Raji (cell line): Measurements from ENCODE around the gene SPOP.

Experiments used
- POLR2A ChIP-seq: IDR thresholded peaks from 2 replicates; pipeline ENCODE4 v1.6.1; 2011; ENCODE audit warnings: low read depth, low read length, control low read depth; ENCODE audit not compliant: insufficient read depth

Gene SPOP

DNA sequence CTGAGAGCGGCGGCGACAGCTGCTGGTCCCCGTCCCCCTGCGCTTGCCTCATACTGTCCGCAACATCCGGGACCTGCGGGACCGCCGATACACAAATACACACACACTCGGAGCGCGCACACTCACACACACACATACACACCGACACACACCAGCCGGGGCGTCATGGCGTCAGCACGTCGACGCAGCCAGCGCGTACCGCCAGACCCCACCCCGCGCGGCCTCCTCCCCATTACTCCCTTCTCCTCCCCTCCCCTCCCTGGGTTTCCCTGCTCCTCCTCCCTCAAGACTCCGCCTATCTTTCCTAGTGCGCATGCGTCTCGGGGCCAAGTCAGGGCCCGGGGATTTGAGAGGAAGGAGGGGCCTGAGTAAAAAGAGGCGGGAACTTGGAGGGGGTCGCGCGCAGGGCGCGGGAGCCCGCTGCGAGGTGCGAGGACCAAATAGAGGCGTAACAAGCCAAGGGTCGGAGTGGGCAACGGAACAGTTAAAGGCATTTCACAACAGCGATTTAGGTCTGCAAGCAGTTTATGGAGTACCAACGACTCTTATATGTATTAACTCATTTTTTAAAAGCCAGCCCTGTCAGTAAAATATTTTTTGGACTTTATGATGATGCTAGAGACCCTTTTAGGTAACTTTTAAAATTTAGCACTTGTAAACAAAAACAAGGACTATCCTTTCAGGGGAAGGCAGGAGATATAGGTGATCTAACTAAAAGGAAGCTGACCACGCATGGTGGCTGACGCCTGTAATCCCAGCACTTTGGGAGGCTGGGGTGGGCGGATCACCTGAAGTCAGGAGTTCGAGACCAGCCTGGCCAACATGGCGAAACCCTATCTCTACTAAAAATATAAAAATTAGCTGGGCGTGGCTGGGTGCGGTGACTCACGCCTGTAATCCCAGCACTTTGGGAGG is at the start of gene SPOP:
SPOP (minus strand) TSS at position 165 of the 915 bp plus-strand sequence. CDS start 55,287 bp downstream, outside the sequence.
- TF ChIP-seq POLR2A, result peak; percentile 69

DNA sequence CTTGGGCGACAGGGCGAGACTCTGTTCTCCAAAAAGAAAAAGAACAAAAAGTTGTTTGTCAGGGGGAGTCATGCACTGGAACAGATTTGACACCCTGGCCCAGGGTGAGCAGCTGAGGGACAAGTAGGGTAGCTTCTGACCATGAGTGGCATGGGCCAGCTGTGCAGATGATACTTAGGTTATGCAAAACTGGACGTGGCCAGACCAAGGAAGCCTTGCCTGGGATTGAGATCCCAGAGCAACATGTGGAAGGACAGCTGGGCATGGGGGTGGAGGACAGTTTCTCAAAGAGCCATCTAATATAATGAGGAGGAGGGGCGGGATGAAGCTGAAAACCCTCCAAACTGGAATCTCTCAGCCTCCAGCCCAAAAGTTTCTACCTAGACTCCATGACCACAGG is 49.5 kb upstream of the SPOP start:
- no peak for TF ChIP-seq POLR2A

GRCh38 chr17:49725452-49726130 is 47.7 kb upstream of the SPOP start:
- TF ChIP-seq POLR2A, result no peak

GRCh38 chr17:49723423-49723822 is 45.5 kb upstream of the SPOP start:
- no peak for TF ChIP-seq POLR2A

GRCh38 chr17:49722066-49722465 is 44.2 kb upstream of the SPOP start:
- no peak for TF ChIP-seq POLR2A

DNA sequence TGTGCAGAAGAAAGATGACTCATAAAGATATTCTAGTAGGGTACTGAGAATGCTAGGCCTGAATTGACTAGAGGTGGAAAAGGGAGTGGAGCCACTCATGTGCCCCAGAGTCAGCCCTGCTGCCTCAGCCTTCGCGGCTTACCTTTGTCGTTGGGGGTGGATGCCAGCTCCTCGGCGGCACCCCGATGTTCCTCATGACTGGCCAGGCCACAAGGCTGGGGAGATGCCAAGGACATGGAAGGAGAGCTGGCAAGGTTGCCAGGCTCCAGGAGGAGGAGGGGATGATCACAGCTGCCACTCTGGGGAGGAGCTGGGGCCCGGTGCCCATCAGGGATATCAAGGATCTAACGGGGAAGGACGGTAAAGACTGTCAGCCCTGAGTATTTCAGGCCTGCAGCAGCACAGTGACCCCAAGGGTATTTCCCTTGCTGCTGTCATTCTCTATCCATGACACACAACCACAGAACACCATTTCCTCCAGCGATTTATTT is 39.5 kb upstream of the SPOP start:
- TF ChIP-seq POLR2A, result no peak

DNA sequence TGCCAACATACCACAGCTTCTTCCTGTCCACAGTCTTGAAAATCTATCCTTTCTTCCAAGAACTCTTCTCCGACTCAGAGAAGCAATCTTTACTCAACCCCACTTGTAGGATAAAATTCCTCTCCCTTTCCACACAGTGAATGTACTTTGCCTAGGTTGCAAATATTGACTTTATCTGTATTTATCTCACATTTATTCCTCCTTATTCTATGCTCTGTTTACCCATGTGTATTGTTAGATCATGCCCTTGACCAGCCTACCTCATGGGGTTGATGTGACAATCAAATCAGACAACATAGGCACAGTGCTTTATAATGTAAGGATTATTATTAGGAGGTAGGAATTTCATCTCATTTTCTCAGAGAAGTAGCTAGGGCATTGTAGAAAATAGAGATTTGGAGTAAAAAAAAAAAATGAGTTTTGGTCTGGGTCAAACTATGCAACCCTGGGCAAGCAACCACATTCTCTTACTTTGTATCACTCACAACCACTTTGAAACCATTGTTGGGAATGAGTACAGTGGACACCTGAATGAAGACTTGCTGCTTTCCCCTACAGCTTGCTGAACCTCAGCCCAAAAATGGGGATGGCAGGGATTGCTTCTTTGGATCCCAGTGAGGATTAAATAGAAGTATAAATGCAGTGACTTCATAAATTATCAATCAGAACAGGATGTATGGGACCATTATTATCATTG is 38.9 kb upstream of the SPOP start:
- TF ChIP-seq POLR2A, result no peak

DNA sequence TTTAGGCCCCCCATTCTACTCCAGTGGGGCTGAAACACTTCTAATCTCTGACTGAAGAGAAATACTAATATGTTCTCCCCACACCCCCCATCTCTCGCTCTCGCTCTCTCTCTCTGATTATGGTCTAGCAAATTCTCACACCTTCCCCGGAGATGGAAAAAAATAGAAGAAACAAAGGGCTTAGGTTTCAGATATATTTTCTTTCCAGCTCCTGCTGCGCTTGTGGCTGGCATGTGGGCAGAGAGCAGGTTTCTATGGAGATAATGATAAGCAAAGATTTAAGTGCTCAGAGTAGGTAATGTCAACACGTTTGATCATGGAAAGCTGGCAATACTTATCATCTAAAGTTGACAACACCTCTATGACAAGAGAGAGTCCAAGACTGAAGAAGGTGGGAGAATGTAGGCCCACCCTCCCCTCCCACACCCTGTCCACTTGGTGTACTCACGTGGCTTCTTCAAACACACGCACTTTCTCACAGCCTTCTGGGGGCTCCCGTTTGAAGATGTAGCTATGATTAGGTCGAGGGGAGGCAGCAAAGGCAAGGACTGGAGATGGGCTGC is 37.9 kb upstream of the SPOP start:
- TF ChIP-seq POLR2A, result no peak

DNA sequence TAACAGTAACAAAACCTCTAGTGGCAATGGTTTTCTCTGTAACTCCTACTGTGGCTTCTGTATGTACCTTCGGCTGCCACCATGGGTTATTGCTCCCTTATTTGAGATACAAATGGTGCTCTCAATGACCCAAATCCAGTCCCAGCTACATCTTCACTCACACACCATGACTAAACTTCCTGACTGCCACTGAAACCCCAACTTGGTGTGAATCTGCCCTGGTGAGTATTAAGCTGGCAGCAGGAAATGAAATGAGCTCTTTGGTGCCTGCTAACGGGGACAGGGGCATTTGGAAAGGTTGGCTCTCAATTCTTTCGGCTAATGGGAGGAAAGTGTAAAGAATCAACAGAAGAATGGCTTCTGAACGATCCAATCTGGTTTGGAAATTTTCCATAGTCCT is 37.3 kb upstream of the SPOP start:
- TF ChIP-seq POLR2A, result no peak

- TF ChIP-seq POLR2A, result no peak
These were observed 30.8 kb upstream of the SPOP start for GRCh38 chr17:49708515-49709183.

GRCh38 chr17:49707608-49708514 is 30.0 kb upstream of the SPOP start, which contains the start of gene SLC35B1:
Gene SLC35B1, minus strand, starts transcription at chr17:49707964. Its CDS starts 131 bp downstream, at chr17:49707833.
- peak; percentile 62 for TF ChIP-seq POLR2A

- TF ChIP-seq POLR2A, result no peak
These were observed 29.3 kb upstream of the SPOP start for GRCh38 chr17:49707246-49707607.

- TF ChIP-seq POLR2A, result no peak
These were observed 27.4 kb upstream of the SPOP start for GRCh38 chr17:49705254-49705653.
